Keratinocyte (primary cell): ENCODE results near the gene SND1.

Experiments used
- CTCF ChIP-seq, 3 experiments: IDR thresholded peaks in 1 of 3; conservative IDR thresholded peaks in 1 of 3; optimal IDR thresholded peaks in 1 of 3; 2 replicates in 2 of 3; 3 replicates in 1 of 3; pipeline versions ENCODE3 to v1.5.1; 2011; ENCODE audit warnings: low read length in 3 of 3, mild to moderate bottlenecking in 3 of 3, moderate library complexity in 2 of 3, control low read depth in 1 of 3, inconsistent platforms in 1 of 3; ENCODE audit not compliant: insufficient read depth in 2 of 3; ENCODE audit errors: extremely low read depth in 1 of 3
- EZH2 ChIP-seq: IDR thresholded peaks from one replicate; pipeline ENCODE4 v1.6.1; 2012; ENCODE audit warnings: inconsistent platforms, mild to moderate bottlenecking, low read length, moderate library complexity

- TF ChIP-seq CTCF (optimal IDR thresholded peaks at IDR 0.05 in 1 of 3, IDR thresholded peaks at IDR 0.05 in 1 of 3, conservative IDR thresholded peaks at IDR 0.05 in 1 of 3; ENCODE audit: extremely low read depth in 1 of 3, insufficient read depth in 2 of 3, low read length in 3 of 3) (no peak), EZH2 (no peak)
Observed at GRCh38 chr7:127635659-127636285, 16.2 kb upstream of the SND1 start.
